Osteocyte (in vitro differentiated cells): ENCODE measurements around the gene CD2AP. TPM values are rescaled to one million over a fixed set of nuclear protein-coding genes. Genes with fewer than 3 reads are reported as not detected.

Experiments used
- DNase-seq: peaks from one replicate; pipeline ENCODE4 v3.0.0; 2021; ENCODE audit warnings: mixed read lengths; ENCODE audit not compliant: unreplicated experiment; ENCODE audit errors: extremely low spot score
- H3K27ac Mint-ChIP-seq: one replicate; pipeline ENCODE4 v1.8.0; 2021; ENCODE audit warnings: mild to moderate bottlenecking, mixed read lengths; ENCODE audit not compliant: unreplicated experiment
- H3K27me3 Mint-ChIP-seq: one replicate; pipeline ENCODE4 v1.8.0; 2021; ENCODE audit warnings: mixed read lengths; ENCODE audit not compliant: unreplicated experiment
- H3K36me3 Mint-ChIP-seq: one replicate; pipeline ENCODE4 v1.8.0; 2021; ENCODE audit warnings: mixed read lengths; ENCODE audit not compliant: unreplicated experiment
- H3K4me1 Mint-ChIP-seq: one replicate; pipeline ENCODE4 v1.8.0; 2021; ENCODE audit warnings: mixed read lengths; ENCODE audit not compliant: unreplicated experiment
- H3K4me3 Mint-ChIP-seq: one replicate; pipeline ENCODE4 v1.8.0; 2021; ENCODE audit warnings: mild to moderate bottlenecking, moderate library complexity, mixed read lengths; ENCODE audit not compliant: unreplicated experiment
- H3K9me3 Mint-ChIP-seq: one replicate; pipeline ENCODE4 v1.8.0; 2021; ENCODE audit warnings: mixed read lengths; ENCODE audit not compliant: unreplicated experiment
- CTCF ChIP-seq: fragments of 200-600 bp; sonication (generic); IDR thresholded peaks from 2 replicates; pipeline ENCODE4 v1.5.0; 2021; ENCODE audit warnings: antibody characterized with exemption, mild to moderate bottlenecking, moderate library complexity
- total RNA-seq: library from RNA; stranded (reverse); gene quantifications from 2 replicates; pipeline ENCODE4 v1.2.1, GENCODE V29; 2021

CD2AP gene
- total RNA-seq, 1 donor from 2014 or later: 18.1 TPM

GRCh38 chr6:47598367-47598766 lies 120.8 kb downstream of the CD2AP start:
- Mint-ChIP-seq H3K27ac (no peak overlapping the region), H3K36me3 (peaks cover 34% of the 10 kb centered on the region), H3K9me3 (peaks cover 3% of the 10 kb centered on the region), H3K4me1 (no peaks in the 10 kb centered on the region), H3K27me3 (no peaks in the 10 kb centered on the region), H3K4me3 (no peak overlapping the region)
- TF ChIP-seq CTCF: no peak
- DNase-seq: no peak

- no peaks in the 10 kb centered on the region for H3K4me1 Mint-ChIP-seq
- peaks cover 34% of the 10 kb centered on the region for H3K36me3 Mint-ChIP-seq
- no peak for TF ChIP-seq CTCF
- peaks cover 3% of the 10 kb centered on the region for H3K9me3 Mint-ChIP-seq
- DNase-seq: no peak
- H3K27me3 Mint-ChIP-seq: no peaks in the 10 kb centered on the region
- H3K27ac Mint-ChIP-seq: no peak overlapping the region
- H3K4me3 Mint-ChIP-seq: no peak overlapping the region
Observed at GRCh38 chr6:47599512-47599911, 121.9 kb downstream of the CD2AP start.

- Mint-ChIP-seq H3K27ac (no peak overlapping the region), H3K36me3 (peaks cover 36% of the 10 kb centered on the region), H3K4me1 (no peaks in the 10 kb centered on the region), H3K27me3 (no peaks in the 10 kb centered on the region), H3K9me3 (no peaks in the 10 kb centered on the region), H3K4me3 (no peak overlapping the region)
- no peak for TF ChIP-seq CTCF
- DNase-seq: no peak
Observed at GRCh38 chr6:47603227-47603626, 125.6 kb downstream of the CD2AP start.

GRCh38 chr6:47603995-47604394 lies 126.4 kb downstream of the CD2AP start:
- DNase-seq: no peak
- no peak for TF ChIP-seq CTCF
- H3K27me3 Mint-ChIP-seq: no peaks in the 10 kb centered on the region
- H3K4me3 Mint-ChIP-seq: no peak overlapping the region
- H3K36me3 Mint-ChIP-seq: peaks cover 38% of the 10 kb centered on the region
- H3K9me3 Mint-ChIP-seq: no peaks in the 10 kb centered on the region
- H3K27ac Mint-ChIP-seq: no peak overlapping the region
- H3K4me1 Mint-ChIP-seq: no peaks in the 10 kb centered on the region

GRCh38 chr6:47621838-47622449 lies 144.4 kb downstream of the CD2AP start:
- no peaks in the 10 kb centered on the region for H3K27me3 Mint-ChIP-seq
- H3K27ac Mint-ChIP-seq: no peak overlapping the region
- peaks cover 19% of the 10 kb centered on the region for H3K9me3 Mint-ChIP-seq
- no peak for TF ChIP-seq CTCF
- H3K4me1 Mint-ChIP-seq: no peaks in the 10 kb centered on the region
- no peak overlapping the region for H3K4me3 Mint-ChIP-seq
- H3K36me3 Mint-ChIP-seq: peaks cover 44% of the 10 kb centered on the region
- no peak for DNase-seq
